ENCODE measurements around the gene KCNE2.

GRCh38 chr21:34362670-34363069 lies 1.1 kb upstream of the KCNE2 start:
- TF ChIP-seq, protein P1, sequence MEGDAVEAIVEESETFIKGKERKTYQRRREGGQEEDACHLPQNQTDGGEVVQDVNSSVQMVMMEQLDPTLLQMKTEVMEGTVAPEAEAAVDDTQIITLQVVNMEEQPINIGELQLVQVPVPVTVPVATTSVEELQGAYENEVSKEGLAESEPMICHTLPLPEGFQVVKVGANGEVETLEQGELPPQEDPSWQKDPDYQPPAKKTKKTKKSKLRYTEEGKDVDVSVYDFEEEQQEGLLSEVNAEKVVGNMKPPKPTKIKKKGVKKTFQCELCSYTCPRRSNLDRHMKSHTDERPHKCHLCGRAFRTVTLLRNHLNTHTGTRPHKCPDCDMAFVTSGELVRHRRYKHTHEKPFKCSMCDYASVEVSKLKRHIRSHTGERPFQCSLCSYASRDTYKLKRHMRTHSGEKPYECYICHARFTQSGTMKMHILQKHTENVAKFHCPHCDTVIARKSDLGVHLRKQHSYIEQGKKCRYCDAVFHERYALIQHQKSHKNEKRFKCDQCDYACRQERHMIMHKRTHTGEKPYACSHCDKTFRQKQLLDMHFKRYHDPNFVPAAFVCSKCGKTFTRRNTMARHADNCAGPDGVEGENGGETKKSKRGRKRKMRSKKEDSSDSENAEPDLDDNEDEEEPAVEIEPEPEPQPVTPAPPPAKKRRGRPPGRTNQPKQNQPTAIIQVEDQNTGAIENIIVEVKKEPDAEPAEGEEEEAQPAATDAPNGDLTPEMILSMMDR (IDR thresholded peaks at IDR 0.05), result no peak
- TF ChIP-seq EZH2 (IDR thresholded peaks at IDR 0.05; ENCODE audit: borderline replicate concordance, insufficient read depth, low read depth, low read length, poor library complexity, severe bottlenecking), result no peak

Data from B cell (primary cell).